H9 (cell line): Measurements from ENCODE around the gene DIP2C. TPM values are rescaled to one million over a fixed set of nuclear protein-coding genes. Genes with fewer than 3 reads are reported as not detected.
A peak's percentile ranks its signal among the peaks of the same experiment; 100 is the strongest.

ENCODE experiments used
- DNase-seq: peaks from one replicate; pipeline ENCODE4 v3.0.0-alpha.2; 2017
- H2AFZ ChIP-seq: one replicate; pipeline ENCODE4 v1.6.1; 2013; ENCODE audit warnings: mild to moderate bottlenecking, low read length, control low read depth, moderate library complexity
- H2AK5ac ChIP-seq: 2 replicates; pipeline ENCODE4 v1.6.1; 2013; ENCODE audit warnings: low read length, control low read depth, mixed read lengths; ENCODE audit not compliant: insufficient read length
- H2BK120ac ChIP-seq: one replicate; pipeline ENCODE4 v1.6.1; 2013; ENCODE audit warnings: low read depth, mild to moderate bottlenecking, low read length, control low read depth, inconsistent platforms; ENCODE audit not compliant: poor library complexity, severe bottlenecking
- H2BK12ac ChIP-seq: 2 replicates; pipeline ENCODE4 v1.6.1; 2013; ENCODE audit warnings: low read length, control low read depth, mixed read lengths, low read depth; ENCODE audit not compliant: insufficient read length
- H2BK15ac ChIP-seq: 2 replicates; pipeline ENCODE4 v1.6.1; 2013; ENCODE audit warnings: low read depth, low read length, control low read depth
- H2BK20ac ChIP-seq: one replicate; pipeline ENCODE4 v1.6.1; 2013; ENCODE audit warnings: low read depth, mild to moderate bottlenecking, low read length, control low read depth, inconsistent platforms; ENCODE audit not compliant: poor library complexity, severe bottlenecking
- H2BK5ac ChIP-seq: 2 replicates; pipeline ENCODE4 v1.6.1; 2013; ENCODE audit warnings: low read length, control low read depth, mixed read lengths; ENCODE audit not compliant: insufficient read length
- H3K14ac ChIP-seq: 2 replicates; pipeline ENCODE4 v1.6.1; 2013; ENCODE audit warnings: low read length, control low read depth; ENCODE audit not compliant: insufficient read depth
- H3K18ac ChIP-seq: 2 replicates; pipeline ENCODE4 v1.6.1; 2013; ENCODE audit warnings: low read depth, mild to moderate bottlenecking, mixed read lengths, low read length, control low read depth; ENCODE audit not compliant: insufficient read length
- H3K23ac ChIP-seq: 2 replicates; pipeline ENCODE4 v1.6.1; 2013; ENCODE audit warnings: low read length, control low read depth, mixed read lengths, low read depth; ENCODE audit not compliant: insufficient read length
- H3K23me2 ChIP-seq: 2 replicates; pipeline ENCODE4 v1.6.1; 2013; ENCODE audit warnings: low read depth, mild to moderate bottlenecking, mixed read lengths, low read length, control low read depth; ENCODE audit not compliant: insufficient read length, poor library complexity, severe bottlenecking
- H3K27ac ChIP-seq: 2 replicates; pipeline ENCODE4 v1.5.1; 2013; ENCODE audit warnings: low read length, control low read depth, mixed read lengths, low read depth; ENCODE audit not compliant: insufficient read length
- H3K27me3 ChIP-seq: 2 replicates; pipeline ENCODE4 v1.6.1; 2013; ENCODE audit warnings: low read length, control low read depth, inconsistent platforms; ENCODE audit not compliant: insufficient read depth
- H3K4ac ChIP-seq: 2 replicates; pipeline ENCODE4 v1.6.1; 2013; ENCODE audit warnings: low read depth, mild to moderate bottlenecking, control low read depth, inconsistent platforms, low read length, moderate library complexity
- H3K4me1 ChIP-seq: 2 replicates; pipeline ENCODE4 v1.6.1; 2013; ENCODE audit warnings: low read length, control low read depth, inconsistent platforms; ENCODE audit not compliant: insufficient read depth
- H3K4me2 ChIP-seq: 2 replicates; pipeline ENCODE4 v1.6.1; 2013; ENCODE audit warnings: low read length, control low read depth, mixed read lengths; ENCODE audit not compliant: insufficient read length, insufficient read depth
- H3K56ac ChIP-seq: 2 replicates; pipeline ENCODE4 v1.6.1; 2013; ENCODE audit warnings: low read depth, mild to moderate bottlenecking, mixed read lengths, low read length, control low read depth; ENCODE audit not compliant: insufficient read length
- H3K79me1 ChIP-seq: 2 replicates; pipeline ENCODE4 v1.6.1; 2013; ENCODE audit warnings: low read depth, mild to moderate bottlenecking, moderate library complexity, low read length, control low read depth, inconsistent platforms; ENCODE audit not compliant: insufficient read depth, poor library complexity, severe bottlenecking
- H3K79me2 ChIP-seq: 2 replicates; pipeline ENCODE4 v1.6.1; 2013; ENCODE audit warnings: low read length, control low read depth, inconsistent platforms; ENCODE audit not compliant: insufficient read depth
- H3K9ac ChIP-seq: 2 replicates; pipeline ENCODE4 v1.6.1; 2013; ENCODE audit warnings: low read length, control low read depth, mixed read lengths; ENCODE audit not compliant: insufficient read length; ENCODE audit errors: extremely low read depth
- H3K9me3 ChIP-seq: one replicate; pipeline ENCODE4 v1.6.1; 2013; ENCODE audit warnings: low read depth, low read length, inconsistent platforms; ENCODE audit not compliant: control insufficient read depth
- H3T11ph ChIP-seq: one replicate; pipeline ENCODE4 v1.6.1; 2013; ENCODE audit warnings: mild to moderate bottlenecking, low read length, control low read depth, inconsistent platforms
- H4K20me1 ChIP-seq: one replicate; pipeline ENCODE4 v1.6.1; 2013; ENCODE audit not compliant: control insufficient read depth, insufficient read length, insufficient read depth
- H4K5ac ChIP-seq: 2 replicates; pipeline ENCODE4 v1.6.1; 2013; ENCODE audit warnings: low read depth, mild to moderate bottlenecking, mixed read lengths, low read length, control low read depth; ENCODE audit not compliant: insufficient read length
- H4K8ac ChIP-seq: replicated peaks from 2 replicates; pipeline ENCODE4 v1.6.1; 2013; ENCODE audit warnings: low read length, control low read depth, mixed read lengths, low read depth; ENCODE audit not compliant: insufficient read length
- H4K91ac ChIP-seq: 2 replicates; pipeline ENCODE4 v1.6.1; 2013; ENCODE audit warnings: low read depth, mild to moderate bottlenecking, moderate library complexity, mixed read lengths, low read length, control low read depth; ENCODE audit not compliant: insufficient read length
- H3K27ac Mint-ChIP-seq, 3 experiments: 2 replicates in 2 of 3; 3 replicates in 1 of 3; pipeline ENCODE4 v1.8.0; 2020 to 2021; ENCODE audit warnings: mixed read lengths in 3 of 3, mild to moderate bottlenecking in 1 of 3, moderate library complexity in 1 of 3
- H3K27me3 Mint-ChIP-seq: 2 replicates; pipeline ENCODE4 v1.8.0; 2021; ENCODE audit warnings: low read depth, mild to moderate bottlenecking, moderate library complexity, mixed read lengths
- H3K36me3 Mint-ChIP-seq, 3 experiments: 2 replicates in 2 of 3; 3 replicates in 1 of 3; pipeline ENCODE4 v1.8.0; 2020 to 2021; ENCODE audit warnings: low read depth in 3 of 3, mixed read lengths in 3 of 3; ENCODE audit not compliant: insufficient read depth in 1 of 3
- H3K4me1 Mint-ChIP-seq, 2 experiments: 2 replicates each; pipeline ENCODE4 v1.8.0; 2020; ENCODE audit warnings: mixed read lengths in 2 of 2
- H3K4me3 Mint-ChIP-seq, 2 experiments: 2 replicates in 1 of 2; 3 replicates in 1 of 2; pipeline ENCODE4 v1.8.0; 2020 to 2021; ENCODE audit warnings: mild to moderate bottlenecking in 2 of 2, mixed read lengths in 2 of 2, moderate library complexity in 1 of 2
- H3K9me3 Mint-ChIP-seq, 2 experiments: 2 replicates in 1 of 2; 3 replicates in 1 of 2; pipeline ENCODE4 v1.8.0; 2020; ENCODE audit warnings: mild to moderate bottlenecking in 2 of 2, mixed read lengths in 2 of 2, moderate library complexity in 1 of 2
- WGBS: extraction: QIAGEN DNeasy Blood & Tissue Kit; methylation state at CpG from one replicate; pipeline ENCODE4 v1.1.7; 2013; ENCODE audit warnings: missing lambda C conversion rate, low lambda C conversion rate, mixed read lengths; ENCODE audit not compliant: insufficient read length; ENCODE audit errors: extremely low coverage; 5-methylcytosine and 5-hydroxymethylcytosine counted together
- total RNA-seq: library from RNA; stranded (reverse); gene quantifications from 2 replicates; pipeline ENCODE4 v1.2.1, GENCODE V29; 2021
- TF ChIP-seq, protein P1 (sequence below): fragments of 200-600 bp; sonication (generic); conservative IDR thresholded peaks from 3 replicates; pipeline ENCODE4 v1.8.0; 2021; ENCODE audit warnings: antibody characterized with exemption, mild to moderate bottlenecking

Gene DIP2C
- total RNA-seq, 1 experiment from 2014 or later = 7.9 TPM

DNA sequence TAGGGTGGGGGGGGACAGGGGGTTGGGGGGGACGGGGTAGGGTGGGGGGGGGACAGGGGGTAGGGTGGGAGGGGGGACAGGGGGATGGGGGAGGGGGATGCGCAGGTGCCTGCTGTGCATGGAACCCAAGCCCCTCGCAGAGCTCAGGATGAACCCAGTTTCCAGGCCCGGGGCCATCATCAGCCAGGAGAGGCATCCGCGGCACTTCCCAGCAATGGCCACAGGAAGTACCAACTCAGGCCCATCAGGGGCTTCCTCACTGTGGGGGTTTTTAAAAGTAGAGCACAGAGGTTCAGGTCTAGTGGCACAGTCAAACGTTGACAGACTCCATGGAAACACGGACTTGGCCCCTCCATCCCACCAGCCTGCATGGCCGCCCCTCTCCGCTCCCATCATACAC lies 172.7 kb downstream of the DIP2C start:
- no peak overlapping the region for H2BK120ac ChIP-seq
- no peak overlapping the region for H3T11ph ChIP-seq
- H3K56ac ChIP-seq = no peak overlapping the region
- DNase-seq = no peak
- Mint-ChIP-seq H3K27ac (0 out of 7 replicates have a peak overlapping the region, but pooled peaks of 1 of the 3 experiments have one; percentile 23), H3K4me1 (peaks cover 27 to 33% of the 10 kb centered on the region in 2 experiments), H3K9me3 (peaks cover 3 to 7% of the 10 kb centered on the region in 2 experiments; a peak in 3 of 5 replicates), H3K27me3 (peaks cover 25% of the 10 kb centered on the region), H3K4me3 (no peak overlapping the region), H3K36me3 (peaks cover 0 to 2% (median 0%) of the 10 kb centered on the region in 3 experiments; a peak in 2 of 7 replicates)
- no peak overlapping the region for H2BK5ac ChIP-seq
- H3K4me1 ChIP-seq = no peaks in the 10 kb centered on the region
- no peak overlapping the region for H2BK20ac ChIP-seq
- no peak overlapping the region for H3K4me2 ChIP-seq
- no peak overlapping the region for H2AK5ac ChIP-seq
- no peak overlapping the region for H2BK15ac ChIP-seq
- no peak overlapping the region for H3K27ac ChIP-seq
- no peaks in the 10 kb centered on the region for H3K79me1 ChIP-seq
- H4K20me1 ChIP-seq = no peaks in the 10 kb centered on the region
- H2BK12ac ChIP-seq = no peak overlapping the region
- H3K79me2 ChIP-seq = no peaks in the 10 kb centered on the region
- H2AFZ ChIP-seq = no peak overlapping the region
- TF ChIP-seq, protein P1, sequence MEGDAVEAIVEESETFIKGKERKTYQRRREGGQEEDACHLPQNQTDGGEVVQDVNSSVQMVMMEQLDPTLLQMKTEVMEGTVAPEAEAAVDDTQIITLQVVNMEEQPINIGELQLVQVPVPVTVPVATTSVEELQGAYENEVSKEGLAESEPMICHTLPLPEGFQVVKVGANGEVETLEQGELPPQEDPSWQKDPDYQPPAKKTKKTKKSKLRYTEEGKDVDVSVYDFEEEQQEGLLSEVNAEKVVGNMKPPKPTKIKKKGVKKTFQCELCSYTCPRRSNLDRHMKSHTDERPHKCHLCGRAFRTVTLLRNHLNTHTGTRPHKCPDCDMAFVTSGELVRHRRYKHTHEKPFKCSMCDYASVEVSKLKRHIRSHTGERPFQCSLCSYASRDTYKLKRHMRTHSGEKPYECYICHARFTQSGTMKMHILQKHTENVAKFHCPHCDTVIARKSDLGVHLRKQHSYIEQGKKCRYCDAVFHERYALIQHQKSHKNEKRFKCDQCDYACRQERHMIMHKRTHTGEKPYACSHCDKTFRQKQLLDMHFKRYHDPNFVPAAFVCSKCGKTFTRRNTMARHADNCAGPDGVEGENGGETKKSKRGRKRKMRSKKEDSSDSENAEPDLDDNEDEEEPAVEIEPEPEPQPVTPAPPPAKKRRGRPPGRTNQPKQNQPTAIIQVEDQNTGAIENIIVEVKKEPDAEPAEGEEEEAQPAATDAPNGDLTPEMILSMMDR = no peak
- no peak overlapping the region for H3K23ac ChIP-seq
- H4K91ac ChIP-seq = no peak overlapping the region
- no peak overlapping the region for H3K14ac ChIP-seq
- H4K8ac ChIP-seq = no peak overlapping the region
- no peaks in the 10 kb centered on the region for H3K23me2 ChIP-seq
- WGBS = no CpG with 5 or more reads among the region's 10 CpGs
- H3K4ac ChIP-seq = no peak overlapping the region
- no peak overlapping the region for H3K9ac ChIP-seq
- H3K18ac ChIP-seq = no peak overlapping the region
- no peaks in the 10 kb centered on the region for H3K9me3 ChIP-seq
- H3K27me3 ChIP-seq = no peaks in the 10 kb centered on the region
- H4K5ac ChIP-seq = no peak overlapping the region
